Liver (tissue), 9 donors: Measurements from ENCODE around the gene HTR3E. TPM values are rescaled to one million over a fixed set of nuclear protein-coding genes. Genes with fewer than 3 reads are reported as not detected.

ENCODE experiments used
- DNase-seq: peaks from one replicate; pipeline ENCODE4 v3.0.0-alpha.2; 2017; ENCODE audit warnings: low spot score
- H3K27ac ChIP-seq, 2 donors: one replicate each; pipeline ENCODE4 v1.7.0; 2013; ENCODE audit warnings: inconsistent platforms in 2 of 2, low read length in 2 of 2, control low read depth in 1 of 2, low read depth in 1 of 2, mild to moderate bottlenecking in 1 of 2
- H3K27me3 ChIP-seq, 4 donors: one replicate each; pipeline versions ENCODE4 v1.6.1 to v1.7.0; 2013; ENCODE audit warnings: low read length in 3 of 4, inconsistent platforms in 1 of 4, mild to moderate bottlenecking in 1 of 4, moderate library complexity in 1 of 4; ENCODE audit not compliant: control insufficient read depth in 4 of 4, insufficient read depth in 4 of 4
- H3K36me3 ChIP-seq, 4 donors: one replicate each; pipeline versions ENCODE4 v1.6.1 to v1.7.0; 2013; ENCODE audit warnings: low read length in 3 of 4, mild to moderate bottlenecking in 3 of 4, low read depth in 1 of 4, moderate library complexity in 1 of 4; ENCODE audit not compliant: control insufficient read depth in 4 of 4, insufficient read depth in 3 of 4
- H3K4me1 ChIP-seq, 4 donors: one replicate each; pipeline versions ENCODE4 v1.6.1 to v1.7.0; 2013; ENCODE audit warnings: low read length in 3 of 4, mild to moderate bottlenecking in 3 of 4, moderate library complexity in 1 of 4; ENCODE audit not compliant: control insufficient read depth in 4 of 4, insufficient read depth in 4 of 4
- H3K4me3 ChIP-seq, 3 donors: one replicate each; pipeline versions ENCODE4 v1.6.1 to v1.7.0; 2013; ENCODE audit warnings: low read length in 3 of 3, control low read depth in 1 of 3, low read depth in 1 of 3, mild to moderate bottlenecking in 1 of 3
- H3K9ac ChIP-seq, 2 donors: one replicate each; pipeline ENCODE4 v1.7.0; 2013; ENCODE audit warnings: low read length in 2 of 2, mild to moderate bottlenecking in 2 of 2, moderate library complexity in 2 of 2, control low read depth in 1 of 2, low read depth in 1 of 2
- H3K9me3 ChIP-seq, 4 donors: one replicate each; pipeline versions ENCODE4 v1.6.1 to v1.7.0; 2013; ENCODE audit warnings: low read length in 3 of 4; ENCODE audit not compliant: control insufficient read depth in 4 of 4
- EGR1 ChIP-seq, 2 donors: IDR thresholded peaks; 2 replicates each; pipeline ENCODE4 v1.6.1; 2016 to 2018; ENCODE audit warnings: antibody characterized with exemption in 2 of 2, low read depth in 2 of 2
- FOXA1 ChIP-seq: IDR thresholded peaks from 2 replicates; pipeline ENCODE4 v1.6.1; 2016; ENCODE audit warnings: antibody characterized with exemption
- FOXA2 ChIP-seq: IDR thresholded peaks from 2 replicates; pipeline ENCODE4 v1.6.1; 2016; ENCODE audit warnings: antibody characterized with exemption
- GABPA ChIP-seq, 2 donors: IDR thresholded peaks in 1 of 2; conservative IDR thresholded peaks in 1 of 2; 2 replicates each; pipeline ENCODE4 v1.6.1; 2016; ENCODE audit warnings: antibody characterized with exemption in 2 of 2, mild to moderate bottlenecking in 1 of 2, moderate library complexity in 1 of 2
- HNF4G ChIP-seq: IDR thresholded peaks from 2 replicates; pipeline ENCODE4 v1.6.1; 2016; ENCODE audit warnings: antibody characterized with exemption
- JUND ChIP-seq, 2 donors: IDR thresholded peaks; 2 replicates each; pipeline ENCODE4 v1.6.1; 2016; ENCODE audit warnings: antibody characterized with exemption in 2 of 2
- RAD21 ChIP-seq, 2 donors: IDR thresholded peaks; 2 replicates each; pipeline ENCODE4 v1.6.1; 2016; ENCODE audit warnings: antibody characterized with exemption in 2 of 2, mild to moderate bottlenecking in 2 of 2
- RXRA ChIP-seq, 2 donors: IDR thresholded peaks; 2 replicates each; pipeline ENCODE4 v1.6.1; 2017 to 2018; ENCODE audit warnings: antibody characterized with exemption in 2 of 2, mild to moderate bottlenecking in 1 of 2
- TAF1 ChIP-seq: conservative IDR thresholded peaks from 2 replicates; pipeline ENCODE4 v1.6.1; 2016; ENCODE audit warnings: antibody characterized with exemption, mild to moderate bottlenecking
- YY1 ChIP-seq: IDR thresholded peaks from 2 replicates; pipeline ENCODE4 v1.6.1; 2016; ENCODE audit warnings: antibody characterized with exemption, mild to moderate bottlenecking
- WGBS: extraction: QIAGEN DNeasy Blood & Tissue Kit; methylation state at CpG from one replicate; pipeline ENCODE4 v1.1.7; 2013; 5-methylcytosine and 5-hydroxymethylcytosine counted together
- polyA plus RNA-seq, 2 donors: library from polyadenylated mRNA; stranded (reverse) in 1 of 2; unstranded in 1 of 2; fragments of 200-250 nt in 1 of 2; fragments of >200 nt in 1 of 2; fragmentation: Nextera tagmentation in 1 of 2; extraction: Ambion mirVana in 1 of 2; gene quantifications; one replicate each; pipeline versions ENCODE4 v1.2.1 to v1.2.3, GENCODE V29; 2013 to 2015
- total RNA-seq, 2 donors: library from RNA; depleted of rRNA; stranded (reverse); fragments of >200 nt; gene quantifications; one replicate each; pipeline ENCODE4 v1.2.3, GENCODE V29; 2014
- TF ChIP-seq, protein P1 (sequence below): IDR thresholded peaks from 2 replicates; pipeline ENCODE4 v1.6.1; 2016; ENCODE audit warnings: antibody characterized with exemption, mild to moderate bottlenecking
- TF ChIP-seq, protein P2 (sequence below): fragments of 150-350 bp; IDR thresholded peaks from 2 replicates; pipeline ENCODE4 v1.5.1; 2017; ENCODE audit warnings: improper control_type of control experiment, low read depth, low read length; ENCODE audit not compliant: missing input control
- TF ChIP-seq, protein P3 (sequence below): IDR thresholded peaks from 2 replicates; pipeline ENCODE4 v1.6.1; 2016; ENCODE audit warnings: antibody characterized with exemption
- TF ChIP-seq, protein P4 (sequence below): IDR thresholded peaks from 2 replicates; pipeline ENCODE4 v1.6.1; 2016; ENCODE audit warnings: antibody characterized with exemption
- donor health status: healthy.
- donor health status: healthy.
- donor health status: healthy.
- donor health status: healthy.
- donor health status: healthy.

The HTR3E gene
- total and polyA plus RNA-seq, 4 donors = not detected

DNA sequence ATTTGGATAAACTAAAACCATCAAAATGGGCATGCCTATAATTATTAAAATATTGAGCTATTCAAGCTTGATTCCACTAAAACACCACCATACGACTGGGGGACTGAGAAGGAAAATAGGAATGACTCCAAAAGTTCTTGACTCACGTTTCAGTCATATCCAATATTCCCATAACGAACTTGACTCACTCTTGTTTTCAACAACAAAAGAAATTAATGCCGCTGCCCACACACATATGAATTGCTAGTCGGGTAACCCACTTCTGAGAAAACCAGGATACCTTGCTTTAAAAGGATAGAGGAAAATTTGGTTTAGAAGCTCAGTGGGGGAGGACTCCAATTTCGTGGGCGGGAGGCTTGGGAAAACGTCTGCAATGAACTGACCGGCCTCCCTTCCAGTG lies 38.8 kb upstream of the HTR3E start (continued):
- TF ChIP-seq, protein P1, sequence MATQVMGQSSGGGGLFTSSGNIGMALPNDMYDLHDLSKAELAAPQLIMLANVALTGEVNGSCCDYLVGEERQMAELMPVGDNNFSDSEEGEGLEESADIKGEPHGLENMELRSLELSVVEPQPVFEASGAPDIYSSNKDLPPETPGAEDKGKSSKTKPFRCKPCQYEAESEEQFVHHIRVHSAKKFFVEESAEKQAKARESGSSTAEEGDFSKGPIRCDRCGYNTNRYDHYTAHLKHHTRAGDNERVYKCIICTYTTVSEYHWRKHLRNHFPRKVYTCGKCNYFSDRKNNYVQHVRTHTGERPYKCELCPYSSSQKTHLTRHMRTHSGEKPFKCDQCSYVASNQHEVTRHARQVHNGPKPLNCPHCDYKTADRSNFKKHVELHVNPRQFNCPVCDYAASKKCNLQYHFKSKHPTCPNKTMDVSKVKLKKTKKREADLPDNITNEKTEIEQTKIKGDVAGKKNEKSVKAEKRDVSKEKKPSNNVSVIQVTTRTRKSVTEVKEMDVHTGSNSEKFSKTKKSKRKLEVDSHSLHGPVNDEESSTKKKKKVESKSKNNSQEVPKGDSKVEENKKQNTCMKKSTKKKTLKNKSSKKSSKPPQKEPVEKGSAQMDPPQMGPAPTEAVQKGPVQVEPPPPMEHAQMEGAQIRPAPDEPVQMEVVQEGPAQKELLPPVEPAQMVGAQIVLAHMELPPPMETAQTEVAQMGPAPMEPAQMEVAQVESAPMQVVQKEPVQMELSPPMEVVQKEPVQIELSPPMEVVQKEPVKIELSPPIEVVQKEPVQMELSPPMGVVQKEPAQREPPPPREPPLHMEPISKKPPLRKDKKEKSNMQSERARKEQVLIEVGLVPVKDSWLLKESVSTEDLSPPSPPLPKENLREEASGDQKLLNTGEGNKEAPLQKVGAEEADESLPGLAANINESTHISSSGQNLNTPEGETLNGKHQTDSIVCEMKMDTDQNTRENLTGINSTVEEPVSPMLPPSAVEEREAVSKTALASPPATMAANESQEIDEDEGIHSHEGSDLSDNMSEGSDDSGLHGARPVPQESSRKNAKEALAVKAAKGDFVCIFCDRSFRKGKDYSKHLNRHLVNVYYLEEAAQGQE = no peak
- TF ChIP-seq JUND (IDR thresholded peaks at IDR 0.05) (no peak), TAF1 (no peak)

DNA sequence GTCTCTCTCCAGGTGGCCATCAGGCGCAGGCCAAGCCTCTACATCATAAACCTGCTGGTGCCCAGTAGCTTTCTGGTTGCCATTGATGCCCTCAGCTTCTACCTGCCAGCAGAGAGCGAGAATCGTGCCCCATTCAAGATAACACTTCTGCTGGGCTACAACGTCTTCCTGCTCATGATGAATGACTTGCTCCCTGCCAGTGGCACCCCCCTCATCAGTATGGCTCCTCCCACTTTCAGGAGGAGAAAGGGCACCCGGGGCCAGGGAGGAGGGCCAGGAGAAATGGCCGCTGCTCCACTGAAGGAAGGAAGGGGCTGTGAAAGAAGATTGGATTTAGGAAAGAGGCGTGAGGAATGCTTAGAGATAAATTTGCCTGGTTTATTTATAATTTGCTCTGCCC lies 37.4 kb upstream of the HTR3E start:
- Histone ChIP-seq H3K36me3 (no peaks in the 10 kb centered on the region), H3K9ac (no peak overlapping the region), H3K9me3 (no peaks in the 10 kb centered on the region), H3K27me3 (no peaks in the 10 kb centered on the region), H3K4me3 (no peak overlapping the region), H3K4me1 (no peaks in the 10 kb centered on the region), H3K27ac (no peak overlapping the region)
- no peak for DNase-seq
- TF ChIP-seq GABPA (IDR thresholded peaks at IDR 0.05 in 1 of 2, conservative IDR thresholded peaks at IDR 0.05 in 1 of 2) (no peak), YY1 (no peak), JUND (IDR thresholded peaks at IDR 0.05) (no peak), FOXA2 (no peak), RAD21 (IDR thresholded peaks at IDR 0.05) (no peak), HNF4G (no peak), TAF1 (no peak), EGR1 (IDR thresholded peaks at IDR 0.05; ENCODE audit: low read depth in 2 of 2) (no peak), FOXA1 (no peak)
- TF ChIP-seq, protein P2, sequence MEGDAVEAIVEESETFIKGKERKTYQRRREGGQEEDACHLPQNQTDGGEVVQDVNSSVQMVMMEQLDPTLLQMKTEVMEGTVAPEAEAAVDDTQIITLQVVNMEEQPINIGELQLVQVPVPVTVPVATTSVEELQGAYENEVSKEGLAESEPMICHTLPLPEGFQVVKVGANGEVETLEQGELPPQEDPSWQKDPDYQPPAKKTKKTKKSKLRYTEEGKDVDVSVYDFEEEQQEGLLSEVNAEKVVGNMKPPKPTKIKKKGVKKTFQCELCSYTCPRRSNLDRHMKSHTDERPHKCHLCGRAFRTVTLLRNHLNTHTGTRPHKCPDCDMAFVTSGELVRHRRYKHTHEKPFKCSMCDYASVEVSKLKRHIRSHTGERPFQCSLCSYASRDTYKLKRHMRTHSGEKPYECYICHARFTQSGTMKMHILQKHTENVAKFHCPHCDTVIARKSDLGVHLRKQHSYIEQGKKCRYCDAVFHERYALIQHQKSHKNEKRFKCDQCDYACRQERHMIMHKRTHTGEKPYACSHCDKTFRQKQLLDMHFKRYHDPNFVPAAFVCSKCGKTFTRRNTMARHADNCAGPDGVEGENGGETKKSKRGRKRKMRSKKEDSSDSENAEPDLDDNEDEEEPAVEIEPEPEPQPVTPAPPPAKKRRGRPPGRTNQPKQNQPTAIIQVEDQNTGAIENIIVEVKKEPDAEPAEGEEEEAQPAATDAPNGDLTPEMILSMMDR = no peak
- TF ChIP-seq, protein P3, sequence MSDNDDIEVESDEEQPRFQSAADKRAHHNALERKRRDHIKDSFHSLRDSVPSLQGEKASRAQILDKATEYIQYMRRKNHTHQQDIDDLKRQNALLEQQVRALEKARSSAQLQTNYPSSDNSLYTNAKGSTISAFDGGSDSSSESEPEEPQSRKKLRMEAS = no peak
- TF ChIP-seq, protein P4, sequence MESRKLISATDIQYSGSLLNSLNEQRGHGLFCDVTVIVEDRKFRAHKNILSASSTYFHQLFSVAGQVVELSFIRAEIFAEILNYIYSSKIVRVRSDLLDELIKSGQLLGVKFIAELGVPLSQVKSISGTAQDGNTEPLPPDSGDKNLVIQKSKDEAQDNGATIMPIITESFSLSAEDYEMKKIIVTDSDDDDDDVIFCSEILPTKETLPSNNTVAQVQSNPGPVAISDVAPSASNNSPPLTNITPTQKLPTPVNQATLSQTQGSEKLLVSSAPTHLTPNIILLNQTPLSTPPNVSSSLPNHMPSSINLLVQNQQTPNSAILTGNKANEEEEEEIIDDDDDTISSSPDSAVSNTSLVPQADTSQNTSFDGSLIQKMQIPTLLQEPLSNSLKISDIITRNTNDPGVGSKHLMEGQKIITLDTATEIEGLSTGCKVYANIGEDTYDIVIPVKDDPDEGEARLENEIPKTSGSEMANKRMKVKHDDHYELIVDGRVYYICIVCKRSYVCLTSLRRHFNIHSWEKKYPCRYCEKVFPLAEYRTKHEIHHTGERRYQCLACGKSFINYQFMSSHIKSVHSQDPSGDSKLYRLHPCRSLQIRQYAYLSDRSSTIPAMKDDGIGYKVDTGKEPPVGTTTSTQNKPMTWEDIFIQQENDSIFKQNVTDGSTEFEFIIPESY = no peak
- WGBS = 69% methylated on average over 7 of the region's 7 CpGs

DNA sequence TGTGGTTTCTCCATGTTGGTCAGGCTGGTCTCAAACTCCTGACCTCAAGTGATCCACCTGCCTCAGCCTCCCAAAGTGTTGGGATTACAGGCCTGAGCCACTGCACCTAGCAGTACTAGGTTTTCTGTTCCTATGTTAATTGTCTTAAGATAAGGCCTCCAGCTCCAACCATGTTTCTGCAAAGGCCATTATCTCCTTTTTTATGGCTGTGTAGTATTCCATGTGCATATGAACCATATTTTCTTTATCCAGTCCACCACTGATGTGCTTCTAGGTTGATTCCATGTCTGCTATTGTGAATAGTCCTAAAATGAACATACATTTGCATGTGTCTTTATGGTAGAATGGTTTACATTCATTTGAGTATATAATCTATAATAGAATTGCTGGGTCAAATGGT lies 34.2 kb upstream of the HTR3E start:
- no peaks in the 10 kb centered on the region for H3K4me1 ChIP-seq
- H3K36me3 ChIP-seq = no peaks in the 10 kb centered on the region
- no peak for DNase-seq
- no peak overlapping the region for H3K4me3 ChIP-seq
- no peak overlapping the region for H3K27ac ChIP-seq
- no peaks in the 10 kb centered on the region for H3K9me3 ChIP-seq
- H3K27me3 ChIP-seq = no peaks in the 10 kb centered on the region
- H3K9ac ChIP-seq = no peak overlapping the region
- no peak for TF ChIP-seq FOXA2
- TF ChIP-seq, protein P1 = no peak
- TF ChIP-seq HNF4G = no peak
- TF ChIP-seq, protein P3 = no peak
- TF ChIP-seq, protein P4 = no peak
- TF ChIP-seq TAF1 = no peak
- TF ChIP-seq RXRA (IDR thresholded peaks at IDR 0.05) = no peak
